Hematopoietic multipotent progenitor cell (in vitro differentiated cells): ENCODE results near the gene FAM234B. TPM values are rescaled to one million over a fixed set of nuclear protein-coding genes. Genes with fewer than 3 reads are reported as not detected.
A peak's percentile ranks its signal among the peaks of the same experiment; 100 is the strongest.
"Not testable (repeated sequence)": the region's sequence is repeated elsewhere in the genome, so short reads cannot be mapped to it uniquely, and the experiment has no call there.

ENCODE experiments used
- DNase-seq, 3 donors: peaks; one replicate each; pipeline ENCODE4 v3.0.0-alpha.2; 2011 to 2015; ENCODE audit warnings: low read depth in 2 of 3, low spot score in 2 of 3
- total RNA-seq: library from RNA; depleted of rRNA; stranded (reverse); fragments of >200 nt; gene quantifications from one replicate; pipeline ENCODE4 v1.2.3, GENCODE V29; 2012

Gene FAM234B
- total RNA-seq, 1 donor: 12.7 TPM

GRCh38 chr12:13011098-13011497, 33.1 kb upstream of the FAM234B start:
- DNase-seq: no peak

- DNase-seq: no peak
Measured at GRCh38 chr12:13022851-13023271, 21.3 kb upstream of the FAM234B start.

DNA sequence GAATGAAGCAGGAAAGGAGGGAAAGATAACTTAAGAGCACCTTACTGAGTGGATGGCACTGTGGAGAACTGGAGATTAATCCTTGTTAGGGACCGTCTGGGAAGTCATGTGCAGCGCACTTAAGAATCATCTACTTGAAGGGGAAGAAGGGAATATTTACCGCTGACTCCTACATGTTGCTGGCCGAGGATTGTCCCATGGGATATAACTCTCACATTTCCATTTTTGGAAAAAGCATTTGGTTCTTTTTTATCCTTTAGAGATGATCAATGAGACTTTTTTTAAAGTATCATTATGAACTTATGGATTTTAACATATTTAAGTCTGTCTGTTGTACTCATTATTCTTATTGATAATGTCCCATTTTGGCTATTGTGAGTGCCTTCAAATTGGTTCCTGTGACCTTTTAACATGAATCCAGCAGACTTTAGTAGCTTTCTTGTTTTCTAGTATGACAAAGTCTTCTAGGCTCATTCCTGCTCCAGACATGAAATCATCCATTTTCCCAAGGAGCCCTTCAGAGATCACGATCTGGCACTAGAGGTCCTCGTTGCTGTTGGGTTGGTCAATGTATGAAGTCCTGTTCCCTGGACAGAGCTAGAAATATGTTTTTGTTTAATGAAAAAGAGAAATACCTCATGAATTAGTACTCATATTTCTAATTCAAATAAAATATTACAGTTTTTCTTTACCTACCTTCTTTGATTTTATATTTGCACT, 20.2 kb upstream of the FAM234B start:
- DNase-seq: no peak

DNA sequence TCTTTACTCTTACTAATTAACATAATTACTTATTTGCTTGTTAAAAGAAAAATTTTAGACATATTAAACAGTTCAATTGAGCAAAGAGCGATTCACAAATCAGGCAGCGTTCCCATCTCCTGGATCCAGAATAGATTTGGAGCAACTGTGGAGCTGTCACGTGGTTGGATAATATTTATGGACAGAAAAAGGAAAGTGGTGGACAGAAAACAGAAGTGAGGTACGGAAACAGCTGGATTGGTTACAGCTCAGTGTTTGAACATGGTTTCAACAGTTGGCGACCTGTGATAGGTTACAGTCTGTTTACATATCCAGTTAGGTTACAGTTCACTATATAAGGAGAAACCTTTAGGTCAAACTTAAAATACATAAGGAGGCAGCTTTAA, 19.7 kb upstream of the FAM234B start:
- no peak for DNase-seq

DNA sequence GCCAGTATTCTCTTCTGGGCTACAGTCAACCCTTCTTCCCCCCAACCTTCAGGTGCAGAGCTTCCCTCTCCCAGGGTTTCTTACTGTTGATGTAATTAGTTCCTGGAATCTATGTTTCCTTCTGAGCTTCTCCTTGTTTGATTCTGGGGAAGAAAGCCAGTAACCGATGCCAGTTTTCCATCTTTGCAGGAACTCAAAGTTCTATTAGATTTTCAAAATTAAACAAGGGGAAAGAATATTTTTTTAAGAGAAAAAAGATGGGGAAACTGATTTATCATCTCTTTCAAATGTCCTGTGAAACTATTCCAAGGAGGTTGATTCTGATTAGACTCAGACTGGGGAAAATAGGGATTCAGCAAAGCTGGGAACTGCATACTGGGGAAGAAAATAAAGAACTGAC, 17.9 kb upstream of the FAM234B start:
- no peak for DNase-seq

GRCh38 chr12:13027032-13027431, 17.1 kb upstream of the FAM234B start:
- peak in 2 of 3 donors; percentile 22 to 52 for DNase-seq

DNA sequence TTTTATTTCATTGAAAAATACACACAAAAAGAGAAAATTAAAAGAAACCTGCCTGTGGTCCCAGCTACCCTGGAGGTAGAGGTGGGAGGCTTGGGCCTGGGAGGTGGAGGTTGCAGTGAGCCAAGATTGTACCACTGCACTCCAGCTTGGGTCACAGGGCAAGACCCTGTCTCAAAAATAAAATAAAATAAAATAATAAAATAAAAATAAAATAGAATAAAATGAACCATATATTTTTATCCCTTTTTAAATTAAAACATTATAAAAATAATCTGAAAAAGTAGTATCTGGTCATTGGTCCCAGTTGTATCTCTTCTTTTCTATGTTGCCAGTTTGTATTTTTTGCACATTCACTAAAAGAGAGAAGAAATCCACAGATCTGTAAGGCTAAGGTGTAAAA, 16.7 kb upstream of the FAM234B start:
- DNase-seq: no peak

DNA sequence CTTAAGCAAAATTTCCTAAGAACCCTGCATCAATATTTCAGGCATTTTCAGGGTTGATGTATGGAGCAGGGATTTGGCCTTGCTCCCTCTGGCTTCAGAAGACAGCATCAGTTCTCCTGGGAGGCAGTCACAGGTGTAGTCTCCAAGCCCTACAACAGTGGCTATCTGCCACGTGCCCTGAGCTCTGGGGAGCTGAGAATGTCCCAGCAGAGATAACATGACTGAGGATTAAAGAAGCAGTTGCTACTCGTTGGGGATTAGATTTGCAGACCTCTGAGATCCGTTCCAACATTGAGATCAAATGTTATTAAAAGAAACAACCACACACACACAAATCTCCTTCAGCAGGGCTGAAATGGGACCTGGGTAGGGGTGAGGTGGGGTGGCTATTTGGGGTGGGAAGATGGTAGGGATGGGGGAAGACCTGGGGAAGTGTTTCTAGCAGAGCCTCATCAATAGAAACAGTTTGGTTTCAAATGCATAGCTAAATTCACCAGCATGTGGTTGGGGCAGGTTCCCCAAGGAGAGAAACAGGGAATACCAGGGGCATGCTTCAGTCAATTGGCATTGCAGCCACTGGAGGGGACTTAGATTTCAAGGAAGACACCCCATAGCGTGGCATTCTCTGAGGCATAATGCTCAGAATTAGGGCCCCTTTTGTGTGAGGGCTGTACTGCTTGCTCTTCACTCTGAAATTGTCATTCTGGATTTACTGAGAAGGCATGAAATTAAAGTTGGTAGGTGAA, 15.2 kb upstream of the FAM234B start:
- DNase-seq: no peak

DNA sequence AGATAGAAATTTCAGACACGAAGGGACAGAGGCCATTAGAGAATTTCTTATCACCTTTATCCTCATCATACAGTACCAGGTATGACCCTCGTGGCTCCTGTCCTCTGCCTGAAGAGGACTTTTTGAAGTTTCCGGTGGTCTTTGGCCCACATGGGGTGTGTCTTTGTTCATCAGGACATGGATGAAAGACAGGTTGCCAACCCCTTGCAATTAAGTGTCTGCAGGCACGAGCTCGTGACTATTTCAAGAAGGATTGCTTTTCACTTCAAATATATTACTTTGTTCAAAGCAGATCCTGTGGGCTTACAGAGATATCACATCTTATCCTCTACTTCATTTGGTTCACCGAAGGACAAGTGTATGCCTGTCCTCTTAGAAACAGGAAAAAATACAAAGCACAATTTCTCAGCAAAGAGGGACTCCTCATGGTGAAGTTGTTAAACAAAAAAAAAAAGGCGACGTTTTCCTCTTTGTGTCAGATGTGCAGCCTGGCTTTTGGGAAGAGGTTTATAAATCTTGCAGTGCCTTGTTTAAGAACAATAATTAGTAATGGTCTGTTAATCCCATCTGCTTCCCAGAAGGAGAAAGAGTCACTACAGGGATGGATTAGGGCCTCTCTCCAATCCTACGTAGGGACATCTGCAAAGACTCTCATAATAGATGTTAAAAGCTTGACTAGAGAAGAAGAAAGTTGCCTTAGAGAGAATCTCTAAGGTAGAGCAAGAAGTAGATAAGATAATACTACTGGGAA, 13.5 kb upstream of the FAM234B start:
- no peak for DNase-seq

DNA sequence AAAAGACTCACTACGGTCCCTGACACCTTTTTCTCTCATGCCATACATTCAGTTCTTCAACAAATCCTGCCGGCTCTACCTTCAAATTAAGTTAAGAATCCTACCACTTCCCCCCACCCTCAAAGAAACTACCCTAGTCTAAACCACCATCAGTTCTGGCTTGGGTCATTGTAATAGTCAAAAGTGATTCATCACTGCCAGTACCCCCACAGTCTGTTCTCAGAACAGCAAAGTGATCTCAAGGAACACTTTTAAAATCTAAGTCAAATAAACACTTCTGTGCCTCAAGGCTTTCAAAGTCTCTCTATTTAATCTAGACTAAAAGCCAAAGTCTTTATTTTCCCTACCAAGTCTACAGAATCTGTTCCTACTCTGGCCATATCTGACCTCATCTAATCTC, 12.0 kb upstream of the FAM234B start:
- no peak for DNase-seq

- DNase-seq: no peak
Measured at GRCh38 chr12:13033476-13033875, 10.7 kb upstream of the FAM234B start.

GRCh38 chr12:13035335-13035734, 8.8 kb upstream of the FAM234B start:
- not testable (repeated sequence) for DNase-seq

GRCh38 chr12:13036881-13037280, 7.3 kb upstream of the FAM234B start:
- no peak for DNase-seq

DNA sequence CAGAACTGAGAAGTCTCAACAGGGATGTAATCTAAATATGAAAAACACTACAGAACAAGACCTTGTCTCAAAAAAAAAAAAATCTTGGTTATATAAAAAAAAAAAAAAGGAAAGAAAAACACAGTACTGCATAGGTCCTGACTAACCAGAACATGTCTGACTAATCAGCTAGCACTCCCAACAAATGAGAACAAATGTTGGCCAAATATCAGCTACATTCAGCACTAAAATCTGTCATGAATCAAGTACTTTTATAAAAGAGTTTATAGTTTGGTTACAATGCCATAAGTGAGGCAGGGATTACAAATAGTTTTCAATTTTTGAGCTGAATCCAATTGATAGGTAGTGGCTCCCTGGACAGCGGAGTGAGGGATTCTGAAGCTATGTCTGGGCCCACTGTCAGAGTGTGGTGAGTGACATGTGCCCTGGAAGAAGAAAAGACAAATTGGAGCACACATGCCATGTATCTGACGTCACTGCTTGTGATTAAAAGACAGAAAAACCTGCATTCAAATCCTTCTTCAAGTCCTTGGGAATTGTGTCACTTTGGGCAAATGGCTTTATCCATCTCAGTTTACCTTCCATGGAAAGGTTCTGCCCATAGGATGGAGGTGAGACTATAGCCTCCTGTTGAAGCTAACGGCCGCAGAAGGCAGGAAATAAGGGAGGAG, 5.6 kb upstream of the FAM234B start:
- no peak for DNase-seq

DNA sequence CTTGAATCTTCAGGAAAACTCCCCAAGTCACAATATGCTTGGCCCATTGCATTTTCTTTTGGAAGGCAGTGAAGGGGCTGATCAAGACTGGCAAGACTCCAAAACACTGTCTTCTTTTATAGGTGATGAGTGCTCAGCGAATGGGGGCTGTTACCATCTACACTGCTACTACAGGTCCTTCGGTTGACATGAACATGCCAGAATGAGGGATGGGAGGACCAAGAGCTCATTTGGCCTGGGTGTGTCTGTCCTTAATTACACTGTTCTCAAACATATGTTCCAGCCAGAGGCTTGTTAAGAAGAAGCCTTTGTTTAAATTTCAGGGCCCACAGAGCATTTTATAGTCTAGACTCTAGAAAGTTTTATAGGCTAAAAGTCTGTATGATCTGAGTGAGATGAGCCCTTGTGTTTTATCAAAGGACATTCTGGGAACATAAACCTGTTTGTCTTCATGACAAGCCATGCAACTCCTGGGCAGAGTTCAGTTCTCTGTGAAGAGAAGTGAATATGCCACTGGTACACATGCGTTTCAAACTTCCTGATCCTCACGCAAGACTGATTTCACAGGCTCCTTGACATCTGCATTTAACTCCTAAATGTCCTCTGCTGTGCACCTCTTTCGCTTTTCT, 4.7 kb upstream of the FAM234B start:
- no peak for DNase-seq

DNA sequence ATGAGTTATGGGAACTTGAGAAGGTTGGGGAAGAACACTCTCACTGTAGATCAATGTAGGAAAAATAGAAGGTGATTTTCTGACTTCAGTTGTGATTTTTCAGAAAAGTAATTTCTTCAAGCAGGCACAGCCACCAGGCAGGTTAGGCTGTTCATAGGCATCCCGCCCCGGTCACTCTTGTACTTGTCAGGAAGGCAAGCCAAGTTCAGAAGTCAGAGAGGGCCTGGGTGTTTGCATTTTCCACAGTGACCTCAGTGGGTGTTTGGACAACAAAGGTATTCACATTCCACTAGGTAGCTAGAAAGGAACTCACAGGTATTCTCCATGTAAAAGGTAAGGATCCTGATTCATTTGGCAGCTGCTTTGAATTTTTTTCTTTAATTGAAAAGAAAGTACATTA, 3.0 kb upstream of the FAM234B start:
- no peak for DNase-seq

DNA sequence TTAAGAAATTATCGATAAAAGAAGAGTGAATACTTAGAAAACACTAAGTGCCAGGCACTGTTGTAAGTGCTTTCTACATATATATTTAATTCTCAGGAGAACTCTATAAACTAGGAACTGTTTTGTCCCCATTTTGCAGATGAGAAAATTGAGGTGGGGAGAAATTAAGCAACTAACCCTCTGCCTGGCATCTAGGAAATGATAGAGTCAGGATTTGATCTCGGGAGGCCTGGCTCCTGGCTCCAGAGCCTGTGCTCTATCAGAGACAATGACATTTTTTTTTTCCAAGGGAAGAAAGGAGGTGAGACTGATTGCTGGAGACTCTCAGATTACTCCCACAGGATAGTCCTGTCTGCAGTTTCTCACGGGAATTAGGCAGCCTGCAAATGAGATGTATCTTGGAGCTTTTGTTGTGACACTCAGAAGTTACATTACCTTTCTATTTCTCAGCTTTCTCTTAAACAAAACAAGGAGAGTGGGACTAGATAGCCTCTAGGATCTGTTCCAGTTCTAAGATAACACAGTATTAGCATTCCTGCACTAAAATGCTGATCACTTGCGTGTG, 1.4 kb upstream of the FAM234B start:
- DNase-seq: no peak

GRCh38 chr12:13044906-13045299, 722 bp downstream of the FAM234B start:
- DNase-seq: no peak

GRCh38 chr12:13045816-13046215, 1.6 kb downstream of the FAM234B start:
- DNase-seq: no peak

GRCh38 chr12:13046964-13047363, 2.8 kb downstream of the FAM234B start:
- DNase-seq: no peak
